EH (cell line): ENCODE data around the gene FFAR4.
"Not testable (repeated sequence)": the region's sequence is repeated elsewhere in the genome, so short reads cannot be mapped to it uniquely, and the experiment has no call there.

ENCODE experiments used
- DNase-seq: peaks from one replicate; pipeline ENCODE4 v3.0.0-alpha.2; 2015; ENCODE audit warnings: low read depth

FFAR4 gene

GRCh38 chr10:93566435-93567276 lies at the start of gene FFAR4:
TSS of gene FFAR4 (plus strand) at chr10:93566665. CDS start at chr10:93566721, 56 bp downstream.
- no peak for DNase-seq

- no peak for DNase-seq
Observed at GRCh38 chr10:93518531-93518930, 47.9 kb upstream of the FFAR4 start.

GRCh38 chr10:93535293-93535692 lies 31.2 kb upstream of the FFAR4 start:
- no peak for DNase-seq

- not testable (repeated sequence) for DNase-seq
Observed at GRCh38 chr10:93540871-93541270, 25.6 kb upstream of the FFAR4 start.

- peak; percentile 50 for DNase-seq
Observed at GRCh38 chr10:93541402-93542357, 24.8 kb upstream of the FFAR4 start.

- DNase-seq: peak; percentile 34
Observed at GRCh38 chr10:93542358-93542791, 24.1 kb upstream of the FFAR4 start.

GRCh38 chr10:93546995-93547394 lies 19.5 kb upstream of the FFAR4 start:
- not testable (repeated sequence) for DNase-seq

- DNase-seq: no peak
Observed at GRCh38 chr10:93547522-93547921, 18.9 kb upstream of the FFAR4 start.

GRCh38 chr10:93548376-93549071 lies 17.9 kb upstream of the FFAR4 start:
- DNase-seq: peak; percentile 68

DNA sequence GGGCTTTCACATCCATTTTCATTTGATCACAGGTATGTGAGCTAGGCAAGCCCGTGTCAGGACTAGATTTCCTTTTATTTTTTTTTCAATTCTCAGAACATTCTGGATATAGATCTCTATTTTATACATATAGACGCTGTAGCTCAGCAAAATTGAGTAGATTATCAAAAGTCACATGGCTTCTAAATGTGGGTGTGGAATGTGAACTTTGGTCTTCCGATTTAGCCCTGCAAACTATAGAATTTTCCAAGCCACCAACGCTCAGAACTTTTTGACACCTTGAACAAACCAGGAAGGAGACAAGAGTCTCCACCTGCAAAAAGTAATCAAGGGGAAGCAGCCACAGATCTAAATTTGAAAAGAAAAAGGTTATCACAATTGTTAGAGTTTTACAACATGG lies 15.9 kb upstream of the FFAR4 start:
- DNase-seq: no peak

- DNase-seq: no peak
Observed at GRCh38 chr10:93552780-93553179, 13.7 kb upstream of the FFAR4 start.

- no peak for DNase-seq
Observed at GRCh38 chr10:93553482-93554315, 12.8 kb upstream of the FFAR4 start.

DNA sequence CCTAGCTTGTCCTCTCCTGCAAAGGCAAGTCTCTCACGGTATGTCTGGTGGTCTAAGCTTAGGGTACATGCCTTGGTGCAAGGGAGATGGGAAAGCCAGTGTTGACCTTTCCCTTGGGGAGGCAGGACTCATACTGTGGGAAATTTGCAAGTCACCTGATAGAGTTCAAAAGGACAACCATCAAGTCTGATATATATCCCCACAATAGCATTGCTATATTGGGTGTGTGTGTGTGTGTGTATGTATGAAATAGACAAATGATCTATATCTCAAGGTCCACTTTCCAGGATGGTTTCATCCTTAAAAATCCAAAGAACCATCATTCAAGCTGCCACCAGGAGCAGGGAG lies 12.2 kb upstream of the FFAR4 start:
- no peak for DNase-seq

DNA sequence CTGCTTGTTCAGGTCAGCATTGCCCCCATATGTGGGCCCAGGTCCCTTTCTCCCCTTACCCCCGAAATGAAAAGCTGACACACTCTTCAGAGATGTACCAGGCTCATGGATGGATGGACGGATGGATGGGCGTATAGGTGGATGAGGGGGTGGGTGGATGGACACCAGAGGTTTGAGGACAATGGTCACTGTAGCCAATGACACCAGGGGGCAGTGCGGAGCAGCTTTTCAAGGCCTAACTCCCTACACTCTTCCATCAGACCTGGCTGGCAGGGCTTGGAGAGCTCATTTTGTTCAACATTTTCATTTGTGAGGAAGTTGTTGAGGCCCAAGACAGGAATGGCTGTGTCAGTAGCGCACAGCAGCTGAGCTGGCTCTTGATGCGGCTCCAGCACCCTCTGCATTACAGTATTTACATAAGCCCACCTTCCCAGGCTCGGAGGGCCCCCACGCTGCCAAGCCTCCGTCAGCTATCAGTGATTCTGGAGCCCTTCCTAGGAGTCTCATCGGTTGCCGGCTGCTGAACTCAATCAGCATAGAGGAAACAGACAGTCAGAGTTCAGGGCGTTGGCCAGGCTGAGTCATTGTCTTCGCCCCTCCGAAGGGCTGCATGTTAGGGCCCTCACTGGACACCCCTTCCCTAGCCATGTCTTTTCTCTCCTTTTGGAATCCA lies 11.6 kb upstream of the FFAR4 start:
- DNase-seq: peak; percentile 73

DNA sequence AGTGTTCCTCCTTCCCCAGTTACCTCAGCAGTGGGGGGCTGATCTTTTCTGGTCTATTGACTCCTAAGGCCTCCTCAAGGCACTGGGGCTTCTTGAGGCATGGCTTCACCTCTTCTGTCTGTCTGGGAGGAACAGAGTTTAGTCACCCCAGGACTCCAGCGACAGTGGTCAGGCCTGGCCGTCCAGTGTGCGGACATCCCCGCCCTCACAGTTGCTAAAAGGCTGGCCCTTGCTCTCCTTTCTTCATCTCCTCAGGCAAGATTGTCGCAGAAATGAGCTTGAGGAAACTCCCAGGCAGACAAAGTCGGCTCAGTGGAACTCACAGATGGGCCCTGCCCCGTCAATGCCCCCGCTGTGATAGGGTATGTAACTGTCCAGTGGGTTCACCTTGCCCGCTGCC lies 7.0 kb upstream of the FFAR4 start:
- DNase-seq: no peak

DNA sequence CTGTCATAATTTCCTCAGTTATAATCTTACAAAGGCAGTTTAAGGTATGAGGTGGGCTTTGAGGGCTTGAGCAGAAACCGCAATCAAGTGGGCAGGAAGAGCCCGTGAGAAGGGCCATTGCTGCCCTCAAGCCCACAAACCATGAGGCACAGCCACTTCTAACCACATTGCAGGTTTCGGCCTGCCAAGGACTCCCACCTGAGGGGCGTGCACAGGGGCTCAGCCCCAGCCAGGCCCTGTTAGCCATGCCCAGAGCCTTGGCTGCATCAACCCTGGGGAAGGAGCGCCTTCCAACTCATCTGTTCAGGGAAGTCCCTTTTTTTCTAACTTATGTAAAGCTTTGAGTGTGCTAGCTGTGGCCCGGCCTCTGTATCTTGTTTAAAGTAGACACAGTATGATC lies 5.9 kb upstream of the FFAR4 start:
- DNase-seq: no peak

DNA sequence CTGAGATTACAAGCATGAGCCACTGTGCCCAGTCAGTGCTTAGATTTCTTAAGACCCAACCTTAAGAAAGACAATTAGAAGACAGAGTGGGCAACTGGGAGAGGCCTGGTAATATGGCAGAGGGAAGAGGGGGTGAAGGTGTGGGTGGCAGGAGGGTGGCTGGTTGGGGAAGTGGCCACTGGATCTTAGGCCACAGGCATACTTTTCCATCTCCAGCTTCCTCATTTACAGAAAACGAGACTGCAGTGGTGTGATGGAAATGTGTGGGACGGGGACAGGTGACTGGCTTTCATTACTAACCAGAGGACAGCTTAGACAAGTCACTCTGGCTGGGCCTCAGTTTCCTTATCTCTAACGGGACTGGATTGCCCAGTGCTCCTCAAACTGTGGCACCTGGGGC lies 1.0 kb upstream of the FFAR4 start:
- DNase-seq: no peak

DNA sequence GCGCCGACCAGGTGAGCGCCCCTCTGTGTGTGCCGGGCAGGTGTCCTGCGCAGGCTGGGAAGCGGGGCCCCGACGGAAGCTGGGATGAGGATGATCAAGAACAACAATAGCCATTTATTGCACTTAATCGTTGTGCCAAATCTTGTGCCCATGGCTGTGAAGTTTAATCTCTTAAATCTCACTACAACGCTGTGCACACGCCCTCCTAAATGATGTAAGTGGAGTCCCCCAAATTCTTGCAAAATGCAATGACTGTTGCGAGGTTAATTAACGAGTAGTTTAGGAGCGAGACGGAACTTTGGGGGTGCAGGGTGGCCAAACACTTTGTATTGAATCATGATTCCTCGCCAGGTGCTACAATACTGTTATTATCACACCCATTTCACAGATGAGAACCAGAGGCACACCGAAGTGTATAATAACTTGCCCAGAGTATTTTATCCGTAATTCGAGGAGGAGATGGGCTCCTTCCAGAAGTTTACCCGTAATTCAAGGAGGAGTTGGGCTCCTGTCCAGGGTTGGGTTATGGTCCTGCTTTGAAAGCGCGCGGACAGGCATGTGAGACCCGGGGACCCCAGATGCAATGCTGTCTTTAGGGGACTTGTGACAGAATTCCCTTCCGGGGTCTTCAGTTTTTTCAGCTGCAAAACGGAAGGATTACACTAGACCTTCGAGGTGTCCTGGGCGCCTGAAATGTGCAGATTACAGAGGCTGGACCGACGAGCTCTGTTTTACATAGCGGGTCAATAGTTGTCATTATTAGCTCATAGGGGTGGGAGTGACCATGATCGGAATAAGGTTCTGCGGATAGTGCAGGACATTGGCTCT lies 1.0 kb downstream of the FFAR4 start:
- no peak for DNase-seq

DNA sequence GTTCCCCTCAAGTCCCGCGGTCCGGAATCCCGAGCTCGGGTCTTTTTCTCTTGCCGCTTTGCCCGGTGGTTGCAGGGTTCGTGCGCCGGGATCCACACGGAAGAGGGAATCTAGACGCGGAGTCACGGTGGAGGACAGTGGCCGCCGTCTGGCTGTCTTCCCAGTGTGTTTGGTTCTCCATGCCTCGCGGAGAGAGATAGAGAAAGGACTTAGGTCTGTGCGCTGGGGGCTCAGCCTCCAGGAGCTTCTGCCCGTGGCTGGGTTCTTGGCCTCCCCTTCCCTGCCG lies 1.6 kb downstream of the FFAR4 start:
- DNase-seq: no peak

GRCh38 chr10:93570383-93570782 lies 3.9 kb downstream of the FFAR4 start:
- no peak for DNase-seq
